Caco-2 (cell line): Measurements from ENCODE around the gene OSBPL6. TPM values are rescaled to one million over a fixed set of nuclear protein-coding genes. Genes with fewer than 3 reads are reported as not detected.
"Not testable (repeated sequence)": the region's sequence is repeated elsewhere in the genome, so short reads cannot be mapped to it uniquely, and the experiment has no call there.

Experiments
- BruUV-seq: library from RNA; stranded (reverse); fragments of 400-500 nt; replicated peaks from 2 replicates; lab custom pipeline; 2021; lab: Mats Ljungman, UMichigan
- CTCF ChIA-PET: fragments of 300-600 bp; sonication (Branson Sonifier 250); formaldehyde crosslinking; loops from one replicate; lab custom pipeline; 2022; ENCODE audit warnings: antibody characterized with exemption; lab: Charles Lee
- POLR2A ChIA-PET: fragments of 300-600 bp; sonication (Branson Sonifier 250); formaldehyde crosslinking; loops from one replicate; lab custom pipeline; 2022; ENCODE audit warnings: antibody characterized with exemption; lab: Charles Lee
- DNase-seq, 2 experiments: peaks; one replicate each; pipeline versions ENCODE4 v3.0.0 to v3.0.0-alpha.2; 2020 to 2022
- H3K27me3 ChIP-seq: replicated peaks from 2 replicates; pipeline ENCODE4 v1.6.0; 2011; ENCODE audit warnings: low read length; ENCODE audit not compliant: control insufficient read depth, insufficient read depth
- H3K36me3 ChIP-seq: 2 replicates; pipeline ENCODE4 v1.5.1; 2011; ENCODE audit warnings: low read length; ENCODE audit not compliant: control insufficient read depth, insufficient read depth
- H3K4me1 ChIP-seq: fragments of 250-450 bp; sonication (Bioruptor Pico); 2 replicates; pipeline ENCODE4 v1.5.1; 2020; ENCODE audit warnings: mild to moderate bottlenecking
- H3K4me3 ChIP-seq: 2 replicates; pipeline ENCODE4 v1.5.1; 2011; ENCODE audit warnings: low read depth, mild to moderate bottlenecking, control low read depth, low read length
- H3K9me3 ChIP-seq: fragments of 250-450 bp; sonication (Bioruptor Pico); 2 replicates; pipeline ENCODE4 v1.5.1; 2020; ENCODE audit warnings: mild to moderate bottlenecking, moderate library complexity
- H3K27ac Mint-ChIP-seq: one replicate; pipeline ENCODE4 v1.8.0; 2022; ENCODE audit warnings: mixed read lengths; ENCODE audit not compliant: unreplicated experiment
- H3K27me3 Mint-ChIP-seq: one replicate; pipeline ENCODE4 v1.8.0; 2022; ENCODE audit warnings: mixed read lengths; ENCODE audit not compliant: insufficient read depth, unreplicated experiment
- H3K36me3 Mint-ChIP-seq: one replicate; pipeline ENCODE4 v1.8.0; 2022; ENCODE audit warnings: mild to moderate bottlenecking, mixed read lengths; ENCODE audit not compliant: insufficient read depth, unreplicated experiment
- H3K4me1 Mint-ChIP-seq: one replicate; pipeline ENCODE4 v1.8.0; 2022; ENCODE audit warnings: low read depth, mixed read lengths; ENCODE audit not compliant: unreplicated experiment
- H3K4me3 Mint-ChIP-seq: one replicate; pipeline ENCODE4 v1.8.0; 2022; ENCODE audit warnings: mild to moderate bottlenecking, moderate library complexity, mixed read lengths; ENCODE audit not compliant: unreplicated experiment
- H3K9me3 Mint-ChIP-seq: one replicate; pipeline ENCODE4 v1.8.0; 2022; ENCODE audit warnings: mixed read lengths; ENCODE audit not compliant: unreplicated experiment
- CTCF ChIP-seq, 2 experiments: fragments of 200-600 bp in 1 of 2; IDR thresholded peaks; 1 replicate in 1 of 2; 2 replicates in 1 of 2; pipeline versions ENCODE4 v1.5.1 to v1.8.0; 2011 to 2022; ENCODE audit warnings: antibody characterized with exemption in 1 of 2, control low read depth in 1 of 2, inconsistent platforms in 1 of 2, low read depth in 1 of 2, low read length in 1 of 2, mild to moderate bottlenecking in 1 of 2, moderate library complexity in 1 of 2; ENCODE audit not compliant: insufficient read depth in 1 of 2, severe bottlenecking in 1 of 2, unreplicated experiment in 1 of 2
- intact Hi-C: fragments of 100-400 bp; cut with micrococcal nuclease; formaldehyde crosslinking; loops from one replicate; pipeline ENCODE4 v1.10.0; 2022; ENCODE audit not compliant: unreplicated experiment
- total RNA-seq: library from RNA; stranded (reverse); gene quantifications from 2 replicates; pipeline ENCODE4 v1.2.3, GENCODE V29; 2022

Gene OSBPL6
- total RNA-seq, 1 experiment from 2014 or later: 1.5 TPM

GRCh38 chr2:178177066-178177679 is 17.1 kb upstream of the OSBPL6 start:
- ChIA-PET CTCF (no interaction called here), POLR2A (no interaction called here)
- no peak for TF ChIP-seq CTCF (IDR thresholded peaks at IDR 0.05; ENCODE audit: insufficient read depth in 1 of 2, low read depth in 1 of 2, low read length in 1 of 2, severe bottlenecking in 1 of 2, unreplicated experiment in 1 of 2)
- H3K36me3 ChIP-seq: no peaks in the 10 kb centered on the region
- no TSS peak for BruUV-seq
- intact Hi-C loops: no loop called here
- H3K4me3 ChIP-seq: no peak overlapping the region
- H3K9me3 ChIP-seq: no peaks in the 10 kb centered on the region
- no peak overlapping the region for H3K4me3 Mint-ChIP-seq
- peaks cover 12% of the 10 kb centered on the region for H3K27me3 Mint-ChIP-seq
- H3K4me1 ChIP-seq: no peaks in the 10 kb centered on the region
- no peak overlapping the region for H3K27ac Mint-ChIP-seq
- H3K27me3 ChIP-seq: no peaks in the 10 kb centered on the region
- H3K4me1 Mint-ChIP-seq: no peaks in the 10 kb centered on the region
- no peak for DNase-seq
- H3K36me3 Mint-ChIP-seq: no peaks in the 10 kb centered on the region
- no peaks in the 10 kb centered on the region for H3K9me3 Mint-ChIP-seq

GRCh38 chr2:178180648-178181047 is 13.7 kb upstream of the OSBPL6 start:
- POLR2A ChIA-PET: not testable (repeated sequence)

GRCh38 chr2:178187861-178188260 is 6.5 kb upstream of the OSBPL6 start:
- no peaks in the 10 kb centered on the region for H3K4me1 ChIP-seq
- no TSS peak for BruUV-seq
- 0 out of 2 replicates have a peak, but pooled peaks cover 1% of the 10 kb centered on the region for H3K27me3 ChIP-seq
- ChIA-PET CTCF (no interaction called here), POLR2A (no interaction called here)
- Mint-ChIP-seq H3K27ac (no peak overlapping the region), H3K4me3 (no peak overlapping the region), H3K27me3 (peaks cover 21% of the 10 kb centered on the region), H3K36me3 (no peaks in the 10 kb centered on the region), H3K9me3 (no peaks in the 10 kb centered on the region), H3K4me1 (no peaks in the 10 kb centered on the region)
- H3K4me3 ChIP-seq: no peak overlapping the region
- intact Hi-C loops: no loop called here
- TF ChIP-seq CTCF (IDR thresholded peaks at IDR 0.05; ENCODE audit: insufficient read depth in 1 of 2, low read depth in 1 of 2, low read length in 1 of 2, severe bottlenecking in 1 of 2, unreplicated experiment in 1 of 2): no peak
- no peaks in the 10 kb centered on the region for H3K36me3 ChIP-seq
- H3K9me3 ChIP-seq: no peaks in the 10 kb centered on the region
- DNase-seq: no peak

More at GRCh38 chr2:178180648-178181047, 13.7 kb upstream of the OSBPL6 start:
- H3K4me1 ChIP-seq, H3K9me3 ChIP-seq, H3K27ac Mint-ChIP-seq, intact Hi-C loops, H3K36me3 Mint-ChIP-seq, H3K4me3 ChIP-seq, H3K27me3 ChIP-seq, H3K4me3 Mint-ChIP-seq, H3K9me3 Mint-ChIP-seq, H3K36me3 ChIP-seq, H3K4me1 Mint-ChIP-seq, BruUV-seq, CTCF ChIA-PET, DNase-seq: not testable (repeated sequence)
- H3K27me3 Mint-ChIP-seq: peaks cover 11% of the 10 kb centered on the region
